GM13976 (cell line): ENCODE measurements around the gene LRRC74B.

Source experiments
- DNase-seq: peaks from one replicate; pipeline ENCODE4 v3.0.0; 2012; ENCODE audit warnings: low spot score
- CTCF ChIP-seq: IDR thresholded peaks from 2 replicates; pipeline ENCODE4 v1.5.1; 2012; ENCODE audit warnings: borderline replicate concordance, mild to moderate bottlenecking; ENCODE audit not compliant: insufficient read depth; ENCODE audit errors: extremely low read depth, missing control alignments, control extremely low read depth
- in situ Hi-C: fragments of 300-500 bp; cut with MboI; formaldehyde crosslinking; loops from one replicate; pipeline ENCODE4 v1.12.0; 2022; ENCODE audit warnings: low sequenced_read_pairs, mixed read lengths, inconsistent platforms; ENCODE audit not compliant: unreplicated experiment

LRRC74B gene

GRCh38 chr22:21022955-21023614 lies 22.7 kb upstream of the LRRC74B start:
- in situ Hi-C loops = no loop called here
- no peak for TF ChIP-seq CTCF
- DNase-seq = no peak

GRCh38 chr22:21025266-21025665 lies 20.5 kb upstream of the LRRC74B start:
- in situ Hi-C loops = no loop called here
- TF ChIP-seq CTCF = no peak
- DNase-seq = peak; percentile 50

- no peak for TF ChIP-seq CTCF
- in situ Hi-C loops = no loop called here
Measured at GRCh38 chr22:21025763-21026755, 19.7 kb upstream of the LRRC74B start.

GRCh38 chr22:21026783-21027692 lies 18.7 kb upstream of the LRRC74B start:
- in situ Hi-C loops = no loop called here
- TF ChIP-seq CTCF = no peak
- DNase-seq = no peak

More at GRCh38 chr22:21025763-21026755, 19.7 kb upstream of the LRRC74B start:
- peak; percentile 25 for DNase-seq

GRCh38 chr22:21028277-21029251 lies 17.2 kb upstream of the LRRC74B start:
- TF ChIP-seq CTCF = no peak
- DNase-seq = no peak
- in situ Hi-C loops = no loop called here
